ENCODE measurements around the gene IPCEF1.

IPCEF1 gene

DNA sequence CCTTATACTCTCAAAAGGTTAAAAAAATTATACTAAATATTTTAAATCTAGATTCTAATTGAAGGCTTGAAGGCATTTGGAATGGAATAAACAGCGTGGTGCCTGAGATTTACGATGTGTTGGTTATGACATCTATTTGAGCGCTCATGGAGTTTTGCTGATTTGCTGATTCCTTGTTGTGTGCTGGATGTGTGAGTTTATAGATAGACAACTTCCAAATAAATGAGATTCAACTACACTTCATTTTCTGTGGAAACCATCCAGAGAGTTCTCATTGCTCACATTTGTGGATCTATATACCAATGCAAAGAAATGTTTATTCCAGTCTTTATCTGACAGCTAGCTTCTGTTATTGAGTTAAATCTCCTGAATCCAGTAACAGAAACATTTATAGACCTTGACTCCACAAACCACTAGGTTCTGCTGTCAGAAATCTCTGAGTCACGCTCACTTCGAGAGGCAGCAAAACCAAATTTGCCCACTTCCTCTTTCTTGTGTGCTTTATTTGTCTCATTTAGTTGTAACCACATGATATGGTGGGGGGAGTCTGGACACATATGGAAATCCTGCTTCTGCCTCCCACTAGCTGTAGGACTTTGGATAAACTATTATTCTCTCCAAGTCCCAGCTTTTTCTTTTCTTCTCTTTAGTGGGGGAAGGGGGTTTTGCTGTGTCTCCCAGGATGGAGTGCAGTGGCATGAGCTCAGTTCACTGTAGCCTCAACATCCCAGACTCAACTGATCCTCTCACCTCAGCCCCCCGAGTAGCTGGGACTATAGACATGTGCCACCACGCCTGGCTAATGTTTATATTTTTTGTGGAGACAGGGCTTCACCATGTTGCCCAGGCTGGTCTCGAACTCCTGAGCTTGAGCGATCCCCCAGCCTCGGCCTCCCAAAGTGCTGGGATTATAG lies 54.5 kb downstream of the IPCEF1 start:
- TF ChIP-seq, protein P1, sequence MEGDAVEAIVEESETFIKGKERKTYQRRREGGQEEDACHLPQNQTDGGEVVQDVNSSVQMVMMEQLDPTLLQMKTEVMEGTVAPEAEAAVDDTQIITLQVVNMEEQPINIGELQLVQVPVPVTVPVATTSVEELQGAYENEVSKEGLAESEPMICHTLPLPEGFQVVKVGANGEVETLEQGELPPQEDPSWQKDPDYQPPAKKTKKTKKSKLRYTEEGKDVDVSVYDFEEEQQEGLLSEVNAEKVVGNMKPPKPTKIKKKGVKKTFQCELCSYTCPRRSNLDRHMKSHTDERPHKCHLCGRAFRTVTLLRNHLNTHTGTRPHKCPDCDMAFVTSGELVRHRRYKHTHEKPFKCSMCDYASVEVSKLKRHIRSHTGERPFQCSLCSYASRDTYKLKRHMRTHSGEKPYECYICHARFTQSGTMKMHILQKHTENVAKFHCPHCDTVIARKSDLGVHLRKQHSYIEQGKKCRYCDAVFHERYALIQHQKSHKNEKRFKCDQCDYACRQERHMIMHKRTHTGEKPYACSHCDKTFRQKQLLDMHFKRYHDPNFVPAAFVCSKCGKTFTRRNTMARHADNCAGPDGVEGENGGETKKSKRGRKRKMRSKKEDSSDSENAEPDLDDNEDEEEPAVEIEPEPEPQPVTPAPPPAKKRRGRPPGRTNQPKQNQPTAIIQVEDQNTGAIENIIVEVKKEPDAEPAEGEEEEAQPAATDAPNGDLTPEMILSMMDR (conservative IDR thresholded peaks at IDR 0.05) = no peak
- no peak overlapping the region for H3K27ac ChIP-seq

DNA sequence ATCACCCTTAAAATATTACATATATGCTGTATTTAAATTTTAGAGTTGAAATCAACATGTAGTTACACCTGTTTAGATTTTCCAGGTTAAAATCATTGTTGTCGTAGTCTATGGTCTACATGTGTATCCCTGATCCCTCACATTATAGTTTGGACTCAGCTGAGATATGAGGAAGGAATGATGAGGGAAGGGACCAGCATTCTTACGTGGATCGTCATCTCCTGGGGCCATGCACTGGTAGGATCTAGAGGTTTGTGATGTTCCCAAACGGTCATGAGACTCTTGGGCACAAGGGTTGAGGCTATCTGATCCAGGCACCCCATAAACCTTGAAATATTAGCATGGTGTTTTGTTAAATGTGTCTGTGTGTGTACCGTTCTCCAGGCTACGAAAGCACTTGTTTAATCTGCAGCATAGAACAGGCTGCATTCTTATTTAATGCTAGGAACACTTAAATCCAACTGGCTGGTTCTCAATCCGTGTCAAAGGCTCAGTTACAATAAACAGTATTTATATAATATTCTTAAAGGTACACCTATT lies 55.4 kb downstream of the IPCEF1 start:
- 0 out of 2 replicates have a peak overlapping the region, but pooled peaks have one; percentile 9 for H3K27ac ChIP-seq
- TF ChIP-seq, protein P1 (conservative IDR thresholded peaks at IDR 0.05) = no peak

DNA sequence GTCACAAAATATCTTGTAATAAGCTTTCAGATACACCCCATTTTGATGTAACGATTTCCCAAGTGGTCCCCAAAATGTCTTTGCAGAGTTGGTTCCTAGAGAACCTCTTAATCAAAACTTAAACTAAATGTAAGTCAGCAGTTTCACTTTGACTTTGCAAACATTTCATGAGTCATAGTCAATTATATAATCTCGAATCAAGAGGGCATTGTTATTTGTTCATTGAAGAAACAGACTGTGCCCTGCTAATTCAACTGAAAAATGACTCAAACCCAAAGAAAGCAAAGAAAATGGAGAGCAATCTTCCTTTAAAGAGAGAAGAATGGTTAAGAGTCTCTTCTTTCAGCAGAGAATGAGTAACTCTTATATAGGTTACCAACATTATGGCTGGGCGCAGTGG lies 58.3 kb downstream of the IPCEF1 start:
- TF ChIP-seq, protein P1 (conservative IDR thresholded peaks at IDR 0.05) = no peak
- H3K27ac ChIP-seq = no peak overlapping the region

DNA sequence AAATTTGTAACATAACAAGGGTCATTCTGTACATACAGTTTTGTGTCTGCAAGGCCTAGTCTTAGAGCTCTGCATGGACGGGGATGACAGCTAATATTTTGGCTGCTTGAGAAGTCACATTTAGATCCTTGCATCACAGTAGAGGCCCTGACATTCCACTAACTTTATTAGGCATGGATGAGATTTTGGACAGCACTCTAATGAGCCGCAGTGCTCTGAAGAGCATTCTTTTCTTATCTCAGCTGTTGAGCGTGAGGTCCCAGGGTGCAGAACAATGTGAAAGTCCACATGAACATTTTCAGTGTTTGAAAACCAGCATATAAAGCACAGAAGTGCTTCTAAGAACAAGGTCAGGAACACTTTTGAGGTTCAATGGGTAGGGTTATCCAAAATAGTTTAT lies 58.9 kb downstream of the IPCEF1 start:
- TF ChIP-seq, protein P1 (conservative IDR thresholded peaks at IDR 0.05) = no peak
- H3K27ac ChIP-seq = no peak overlapping the region

DNA sequence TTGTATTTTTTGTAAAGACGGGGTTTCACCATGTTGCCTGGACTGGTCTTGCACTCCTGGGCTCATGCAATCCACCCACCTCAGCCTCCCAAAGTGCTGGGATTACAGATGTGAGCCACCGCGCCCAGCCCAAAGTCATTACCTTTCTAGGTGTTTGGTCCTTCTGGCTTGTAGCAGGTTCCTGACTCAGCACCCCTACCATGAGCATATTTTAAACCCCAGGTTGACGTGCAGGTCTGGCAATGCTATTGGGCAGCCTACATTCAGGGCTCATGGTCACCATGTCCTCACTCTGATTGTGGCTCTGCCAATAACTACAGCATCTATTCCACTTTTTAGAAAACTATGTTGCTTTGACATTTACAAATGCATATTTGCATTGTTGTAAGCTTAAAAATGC lies 59.4 kb downstream of the IPCEF1 start:
- no peak overlapping the region for H3K27ac ChIP-seq
- TF ChIP-seq, protein P1 (conservative IDR thresholded peaks at IDR 0.05) = no peak

DNA sequence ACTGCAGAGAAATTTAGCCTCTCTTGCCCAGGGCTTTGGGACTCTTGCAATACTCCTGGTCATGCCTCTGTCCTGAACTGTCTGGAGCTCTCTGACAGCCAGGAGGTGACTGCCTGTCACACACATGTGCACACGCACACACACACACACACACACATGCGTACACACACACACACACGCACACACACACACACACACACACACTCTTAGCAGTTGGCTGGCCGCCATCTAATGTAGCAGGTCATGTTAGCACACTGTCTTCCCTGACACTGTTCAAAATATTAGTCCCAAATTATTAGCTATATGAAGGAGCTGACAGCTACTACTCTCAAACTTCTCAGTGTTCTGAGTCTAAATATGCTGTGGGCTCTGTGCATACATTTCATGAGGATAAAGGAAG lies 60.9 kb downstream of the IPCEF1 start:
- TF ChIP-seq, protein P1 (conservative IDR thresholded peaks at IDR 0.05) = no peak
- H3K27ac ChIP-seq = no peak overlapping the region

DNA sequence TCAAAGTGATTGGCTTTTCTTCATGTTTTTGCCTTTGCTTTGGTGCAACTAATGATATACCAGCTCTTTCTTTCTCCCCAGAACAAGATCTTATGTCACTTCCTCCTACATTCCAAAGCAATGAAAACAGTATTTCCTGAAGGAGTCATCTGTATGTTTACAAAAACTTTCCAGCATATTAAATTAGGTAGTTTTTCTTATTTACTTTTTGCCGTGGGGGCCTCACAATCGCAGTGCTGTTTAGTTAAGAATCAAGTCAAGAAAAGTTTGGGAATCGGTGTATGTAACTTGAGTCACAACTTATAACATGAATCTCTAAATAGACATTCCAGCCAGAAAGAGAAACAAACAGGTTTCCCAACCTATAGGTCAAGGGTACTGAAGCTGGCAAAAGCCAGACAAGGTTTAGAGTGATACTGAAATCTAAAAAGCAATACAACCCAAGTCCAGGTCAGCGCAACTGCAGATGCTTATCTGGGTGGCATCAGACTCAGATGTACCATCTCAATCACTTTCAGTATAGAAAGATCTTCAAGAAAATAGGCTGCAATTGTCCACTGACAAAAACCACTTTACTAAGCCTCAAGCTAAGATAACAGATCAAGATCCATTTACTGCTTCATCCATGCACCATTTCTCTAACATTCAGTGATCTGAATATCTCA lies 63.6 kb downstream of the IPCEF1 start:
- TF ChIP-seq, protein P1 (conservative IDR thresholded peaks at IDR 0.05) = no peak
- no peak overlapping the region for H3K27ac ChIP-seq

Measured in VCaP (cell line).